Peyer's patch (tissue), 4 donors: ENCODE results near the gene DPP4.

ENCODE experiments used
- CTCF ChIP-seq, 6 experiments: fragments of 450-650 bp in 4 of 6; fragments of 200-600 bp in 2 of 6; sonication (generic) in 1 of 6; IDR thresholded peaks; one replicate each; pipeline ENCODE4 v1.5.1; 2017 to 2019; ENCODE audit warnings: antibody characterized with exemption in 6 of 6, mild to moderate bottlenecking in 3 of 6, moderate library complexity in 1 of 6
- POLR2A ChIP-seq, 2 donors: fragments of 450-650 bp; IDR thresholded peaks; one replicate each; pipeline ENCODE4 v1.5.1; 2017; ENCODE audit warnings: antibody characterized with exemption in 2 of 2, mild to moderate bottlenecking in 2 of 2, moderate library complexity in 2 of 2

- TF ChIP-seq CTCF (IDR thresholded peaks at IDR 0.05) (peak in 2 of 6 experiments; percentile 21 to 27), POLR2A (IDR thresholded peaks at IDR 0.05) (no peak)
Measured at GRCh38 chr2:161988589-161988988, 85.4 kb downstream of the DPP4 start.
